Inferior parietal cortex (tissue), 1 donor: ENCODE data around the gene HRH3.

Experiments used
- DNase-seq: peaks from one replicate; pipeline ENCODE4 v3.0.0-alpha.2; 2016; ENCODE audit errors: extremely low spot score

Gene HRH3

GRCh38 chr20:62215020-62215990 lies 4.8 kb downstream of the HRH3 start:
- DNase-seq = no peak

- DNase-seq = no peak
These were observed 6.0 kb downstream of the HRH3 start for GRCh38 chr20:62214067-62214466.

GRCh38 chr20:62212299-62212698 lies 7.8 kb downstream of the HRH3 start:
- DNase-seq = no peak

- DNase-seq = no peak
These were observed 8.2 kb downstream of the HRH3 start for GRCh38 chr20:62211769-62212288.

- DNase-seq = no peak
These were observed 8.9 kb downstream of the HRH3 start for GRCh38 chr20:62211216-62211615.

- DNase-seq = no peak
These were observed 9.6 kb downstream of the HRH3 start for GRCh38 chr20:62210496-62210855.

- DNase-seq = no peak
These were observed 10.1 kb downstream of the HRH3 start for GRCh38 chr20:62209850-62210495.

- DNase-seq = no peak
These were observed 11.0 kb downstream of the HRH3 start for GRCh38 chr20:62208795-62209755.

GRCh38 chr20:62208061-62208794 lies 11.8 kb downstream of the HRH3 start:
- DNase-seq = no peak

GRCh38 chr20:62206388-62206775 lies 13.7 kb downstream of the HRH3 start:
- DNase-seq = no peak

- DNase-seq = no peak
These were observed 14.3 kb downstream of the HRH3 start for GRCh38 chr20:62205618-62206387.

- no peak for DNase-seq
These were observed 16.6 kb downstream of the HRH3 start for GRCh38 chr20:62203378-62204030.

GRCh38 chr20:62202676-62203377 lies 17.3 kb downstream of the HRH3 start:
- no peak for DNase-seq

- no peak for DNase-seq
These were observed 18.0 kb downstream of the HRH3 start for GRCh38 chr20:62202083-62202395.

- DNase-seq = no peak
These were observed 18.6 kb downstream of the HRH3 start for GRCh38 chr20:62201173-62202082.

- no peak for DNase-seq
These were observed 19.4 kb downstream of the HRH3 start for GRCh38 chr20:62200491-62201172.

GRCh38 chr20:62198931-62199330 lies 21.1 kb downstream of the HRH3 start:
- no peak for DNase-seq

- no peak for DNase-seq
These were observed 21.6 kb downstream of the HRH3 start for GRCh38 chr20:62198496-62198895.
